ENCODE results near the gene MRM2. TPM values are rescaled to one million over a fixed set of nuclear protein-coding genes. Genes with fewer than 3 reads are reported as not detected.

Gene MRM2
- total and polyA plus RNA-seq, 5 donors from 2014 or later: 7.3 to 39.7 (median 37.1) TPM

- peaks cover 41% of the 10 kb centered on the region for H3K36me3 Mint-ChIP-seq
- no peaks in the 10 kb centered on the region for H3K27me3 ChIP-seq (ENCODE audit: control insufficient read depth, insufficient read depth, low read length)
- no peak overlapping the region for H3K4me3 ChIP-seq (ENCODE audit: low read depth, low read length)
- H3K27ac Mint-ChIP-seq: no peak overlapping the region
- H3K4me1 ChIP-seq (ENCODE audit: control insufficient read depth, insufficient read depth, low read length, poor library complexity, severe bottlenecking): peaks cover 7% of the 10 kb centered on the region
- H3K36me3 ChIP-seq (ENCODE audit: control insufficient read depth, insufficient read depth, low read length): peaks cover 40% of the 10 kb centered on the region
- peak overlapping the region in 1 of 4 donors; percentile 63 for H3K4me3 Mint-ChIP-seq
- no peak overlapping the region for H3K27ac ChIP-seq (ENCODE audit: insufficient read depth, low read length, poor library complexity, severe bottlenecking)
- no peak for DNase-seq
- H3K4me1 Mint-ChIP-seq: peaks cover 0 to 13% (median 5%) of the 10 kb centered on the region in 4 donors
- no peaks in the 10 kb centered on the region for H3K27me3 Mint-ChIP-seq
- H3K9me3 Mint-ChIP-seq: no peaks in the 10 kb centered on the region
- H3K9me3 ChIP-seq (ENCODE audit: control insufficient read depth in 2 of 2, low read length in 2 of 2): no peaks in the 10 kb centered on the region
- ATAC-seq (ENCODE audit: low read depth in 2 of 2): no peak
Measured at GRCh38 chr7:2211259-2211880, 30.6 kb downstream of the MRM2 start.

- H3K4me1 Mint-ChIP-seq: peaks cover 0 to 13% (median 5%) of the 10 kb centered on the region in 4 donors
- H3K36me3 Mint-ChIP-seq: peaks cover 35% of the 10 kb centered on the region
- Histone ChIP-seq H3K4me3 (ENCODE audit: low read depth, low read length) (no peak overlapping the region), H3K27me3 (ENCODE audit: control insufficient read depth, insufficient read depth, low read length) (no peaks in the 10 kb centered on the region), H3K4me1 (ENCODE audit: control insufficient read depth, insufficient read depth, low read length, poor library complexity, severe bottlenecking) (peaks cover 7% of the 10 kb centered on the region), H3K9me3 (ENCODE audit: control insufficient read depth in 2 of 2, low read length in 2 of 2) (no peaks in the 10 kb centered on the region), H3K27ac (ENCODE audit: insufficient read depth, low read length, poor library complexity, severe bottlenecking) (no peak overlapping the region), H3K36me3 (ENCODE audit: control insufficient read depth, insufficient read depth, low read length) (peaks cover 34% of the 10 kb centered on the region)
- H3K27me3 Mint-ChIP-seq: no peaks in the 10 kb centered on the region
- no peak overlapping the region for H3K4me3 Mint-ChIP-seq
- DNase-seq (no peak), ATAC-seq (ENCODE audit: low read depth in 2 of 2) (no peak)
- H3K9me3 Mint-ChIP-seq: no peaks in the 10 kb centered on the region
- no peak overlapping the region for H3K27ac Mint-ChIP-seq
Measured at GRCh38 chr7:2210551-2211258, 31.3 kb downstream of the MRM2 start.

GRCh38 chr7:2209961-2210323, 32.1 kb downstream of the MRM2 start:
- peaks cover 36% of the 10 kb centered on the region for H3K36me3 Mint-ChIP-seq
- no peaks in the 10 kb centered on the region for H3K9me3 ChIP-seq (ENCODE audit: control insufficient read depth in 2 of 2, low read length in 2 of 2)
- no peak overlapping the region for H3K4me3 Mint-ChIP-seq

GRCh38 chr7:2209146-2209960, 32.7 kb downstream of the MRM2 start:
- peaks cover 2% of the 10 kb centered on the region for H3K4me1 ChIP-seq (ENCODE audit: control insufficient read depth, insufficient read depth, low read length, poor library complexity, severe bottlenecking)
- no peak overlapping the region for H3K27ac Mint-ChIP-seq
- no peaks in the 10 kb centered on the region for H3K27me3 ChIP-seq (ENCODE audit: control insufficient read depth, insufficient read depth, low read length)
- H3K9me3 Mint-ChIP-seq: no peaks in the 10 kb centered on the region
- H3K9me3 ChIP-seq (ENCODE audit: control insufficient read depth in 2 of 2, low read length in 2 of 2): no peaks in the 10 kb centered on the region
- H3K36me3 Mint-ChIP-seq: peaks cover 36% of the 10 kb centered on the region
- H3K4me3 ChIP-seq (ENCODE audit: low read depth, low read length): no peak overlapping the region
- H3K27ac ChIP-seq (ENCODE audit: insufficient read depth, low read length, poor library complexity, severe bottlenecking): no peak overlapping the region
- no peak overlapping the region for H3K4me3 Mint-ChIP-seq
- H3K4me1 Mint-ChIP-seq: peaks cover 0 to 8% (median 4%) of the 10 kb centered on the region in 4 donors
- H3K27me3 Mint-ChIP-seq: no peaks in the 10 kb centered on the region
- DNase-seq (peak; percentile 15 to 54 (median 44)), ATAC-seq (ENCODE audit: low read depth in 2 of 2) (peak in 1 of 2 donors; percentile 48)
- peaks cover 30% of the 10 kb centered on the region for H3K36me3 ChIP-seq (ENCODE audit: control insufficient read depth, insufficient read depth, low read length)

More at GRCh38 chr7:2209961-2210323, 32.1 kb downstream of the MRM2 start:
- Histone ChIP-seq H3K4me3 (ENCODE audit: low read depth, low read length) (no peak overlapping the region), H3K27ac (ENCODE audit: insufficient read depth, low read length, poor library complexity, severe bottlenecking) (no peak overlapping the region), H3K36me3 (ENCODE audit: control insufficient read depth, insufficient read depth, low read length) (peaks cover 30% of the 10 kb centered on the region), H3K27me3 (ENCODE audit: control insufficient read depth, insufficient read depth, low read length) (no peaks in the 10 kb centered on the region), H3K4me1 (ENCODE audit: control insufficient read depth, insufficient read depth, low read length, poor library complexity, severe bottlenecking) (peaks cover 7% of the 10 kb centered on the region)
- DNase-seq (no peak), ATAC-seq (ENCODE audit: low read depth in 2 of 2) (no peak)
- Mint-ChIP-seq H3K27ac (peak overlapping the region in 1 of 3 donors; percentile 46), H3K9me3 (no peaks in the 10 kb centered on the region), H3K27me3 (no peaks in the 10 kb centered on the region), H3K4me1 (peaks cover 0 to 11% (median 5%) of the 10 kb centered on the region in 4 donors)

GRCh38 chr7:2208712-2209111, 33.3 kb downstream of the MRM2 start:
- Histone ChIP-seq H3K27me3 (ENCODE audit: control insufficient read depth, insufficient read depth, low read length) (no peaks in the 10 kb centered on the region), H3K4me1 (ENCODE audit: control insufficient read depth, insufficient read depth, low read length, poor library complexity, severe bottlenecking) (no peaks in the 10 kb centered on the region), H3K9me3 (ENCODE audit: control insufficient read depth in 2 of 2, low read length in 2 of 2) (no peaks in the 10 kb centered on the region), H3K36me3 (ENCODE audit: control insufficient read depth, insufficient read depth, low read length) (peaks cover 28% of the 10 kb centered on the region), H3K4me3 (ENCODE audit: low read depth, low read length) (no peak overlapping the region), H3K27ac (ENCODE audit: insufficient read depth, low read length, poor library complexity, severe bottlenecking) (no peak overlapping the region)
- ATAC-seq (ENCODE audit: low read depth in 2 of 2): no peak
- no peak for DNase-seq
- H3K9me3 Mint-ChIP-seq: no peaks in the 10 kb centered on the region
- H3K27ac Mint-ChIP-seq: peak overlapping the region in 1 of 3 donors; percentile 76
- peak overlapping the region in 1 of 4 donors; percentile 24 for H3K4me3 Mint-ChIP-seq
- H3K36me3 Mint-ChIP-seq: peaks cover 33% of the 10 kb centered on the region
- no peaks in the 10 kb centered on the region for H3K27me3 Mint-ChIP-seq
- peaks cover 0 to 2% (median 2%) of the 10 kb centered on the region in 4 donors for H3K4me1 Mint-ChIP-seq

- no peak overlapping the region for H3K4me3 ChIP-seq (ENCODE audit: low read depth, low read length)
- H3K9me3 Mint-ChIP-seq: no peaks in the 10 kb centered on the region
- H3K27ac Mint-ChIP-seq: peak overlapping the region in 1 of 3 donors; percentile 13
- peaks cover 12% of the 10 kb centered on the region for H3K36me3 ChIP-seq (ENCODE audit: control insufficient read depth, insufficient read depth, low read length)
- H3K4me3 Mint-ChIP-seq: no peak overlapping the region
- no peak overlapping the region for H3K27ac ChIP-seq (ENCODE audit: insufficient read depth, low read length, poor library complexity, severe bottlenecking)
- H3K4me1 ChIP-seq (ENCODE audit: control insufficient read depth, insufficient read depth, low read length, poor library complexity, severe bottlenecking): no peaks in the 10 kb centered on the region
- no peaks in the 10 kb centered on the region for H3K27me3 Mint-ChIP-seq
- no peaks in the 10 kb centered on the region for H3K9me3 ChIP-seq (ENCODE audit: control insufficient read depth in 2 of 2, low read length in 2 of 2)
- peaks cover 0 to 2% (median 0%) of the 10 kb centered on the region in 4 donors for H3K4me1 Mint-ChIP-seq
- no peaks in the 10 kb centered on the region for H3K27me3 ChIP-seq (ENCODE audit: control insufficient read depth, insufficient read depth, low read length)
- peaks cover 28% of the 10 kb centered on the region for H3K36me3 Mint-ChIP-seq
- no peak for ATAC-seq (ENCODE audit: low read depth in 2 of 2)
- no peak for DNase-seq
Measured at GRCh38 chr7:2205036-2205780, 36.8 kb downstream of the MRM2 start.

GRCh38 chr7:2204446-2204845, 37.6 kb downstream of the MRM2 start:
- Histone ChIP-seq H3K27me3 (ENCODE audit: control insufficient read depth, insufficient read depth, low read length) (no peaks in the 10 kb centered on the region), H3K4me3 (ENCODE audit: low read depth, low read length) (no peak overlapping the region), H3K27ac (ENCODE audit: insufficient read depth, low read length, poor library complexity, severe bottlenecking) (no peak overlapping the region), H3K36me3 (ENCODE audit: control insufficient read depth, insufficient read depth, low read length) (peaks cover 17% of the 10 kb centered on the region), H3K9me3 (ENCODE audit: control insufficient read depth in 2 of 2, low read length in 2 of 2) (no peaks in the 10 kb centered on the region), H3K4me1 (ENCODE audit: control insufficient read depth, insufficient read depth, low read length, poor library complexity, severe bottlenecking) (no peaks in the 10 kb centered on the region)
- DNase-seq: no peak
- H3K27ac Mint-ChIP-seq: no peak overlapping the region
- H3K36me3 Mint-ChIP-seq: peaks cover 28% of the 10 kb centered on the region
- no peak for ATAC-seq (ENCODE audit: low read depth in 2 of 2)
- H3K27me3 Mint-ChIP-seq: no peaks in the 10 kb centered on the region
- H3K4me3 Mint-ChIP-seq: no peak overlapping the region
- H3K9me3 Mint-ChIP-seq: no peaks in the 10 kb centered on the region
- H3K4me1 Mint-ChIP-seq: no peaks in the 10 kb centered on the region
